KMS-11 (cell line): ENCODE measurements around the gene PHOX2A.

ENCODE experiments used
- H2AFZ ChIP-seq: fragments of 200-600 bp; sonication (generic); 2 replicates; pipeline ENCODE4 v1.6.1; 2016; ENCODE audit warnings: antibody characterized with exemption, mixed run types, low read depth
- H3K27ac ChIP-seq: fragments of 200-600 bp; sonication (generic); 2 replicates; pipeline ENCODE4 v1.6.1; 2016; ENCODE audit warnings: mild to moderate bottlenecking, mixed run types
- H3K27me3 ChIP-seq: fragments of 200-600 bp; sonication (generic); 2 replicates; pipeline ENCODE4 v1.6.1; 2017; ENCODE audit warnings: mild to moderate bottlenecking, low read depth, mixed run types, moderate library complexity; ENCODE audit not compliant: insufficient read depth
- H3K36me3 ChIP-seq: fragments of 200-600 bp; sonication (generic); 2 replicates; pipeline ENCODE4 v1.6.1; 2017; ENCODE audit warnings: mild to moderate bottlenecking, mixed run types; ENCODE audit not compliant: insufficient read depth
- H3K4me1 ChIP-seq: fragments of 200-600 bp; sonication (generic); 2 replicates; pipeline ENCODE4 v1.6.1; 2016; ENCODE audit warnings: mild to moderate bottlenecking, low read depth, mixed run types; ENCODE audit not compliant: poor library complexity, severe bottlenecking
- H3K4me2 ChIP-seq: fragments of 200-600 bp; sonication (generic); 2 replicates; pipeline ENCODE4 v1.7.0; 2016; ENCODE audit warnings: mild to moderate bottlenecking, mixed run types
- H3K4me3 ChIP-seq: fragments of 200-600 bp; sonication (generic); IDR thresholded peaks from 2 replicates; pipeline ENCODE4 v1.6.1; 2017; ENCODE audit warnings: low read depth, low read length, mixed read lengths; ENCODE audit not compliant: insufficient read depth
- H3K79me2 ChIP-seq: fragments of 200-600 bp; sonication (generic); 2 replicates; pipeline ENCODE4 v1.6.1; 2016; ENCODE audit warnings: low read depth, mixed run types; ENCODE audit not compliant: insufficient read depth
- H3K9ac ChIP-seq: fragments of 200-600 bp; sonication (generic); 2 replicates; pipeline ENCODE4 v1.6.1; 2016; ENCODE audit warnings: mild to moderate bottlenecking, mixed run types
- H4K20me1 ChIP-seq: fragments of 200-600 bp; sonication (generic); 2 replicates; pipeline ENCODE4 v1.6.1; 2016; ENCODE audit warnings: mild to moderate bottlenecking, mixed run types; ENCODE audit not compliant: insufficient read depth
- CTCF ChIP-seq: fragments of 200-600 bp; sonication (generic); conservative IDR thresholded peaks from 2 replicates; pipeline ENCODE4 v1.6.1; 2017; ENCODE audit warnings: low read depth, mild to moderate bottlenecking, antibody characterized with exemption, low read length, moderate library complexity, mixed read lengths

The PHOX2A gene

DNA sequence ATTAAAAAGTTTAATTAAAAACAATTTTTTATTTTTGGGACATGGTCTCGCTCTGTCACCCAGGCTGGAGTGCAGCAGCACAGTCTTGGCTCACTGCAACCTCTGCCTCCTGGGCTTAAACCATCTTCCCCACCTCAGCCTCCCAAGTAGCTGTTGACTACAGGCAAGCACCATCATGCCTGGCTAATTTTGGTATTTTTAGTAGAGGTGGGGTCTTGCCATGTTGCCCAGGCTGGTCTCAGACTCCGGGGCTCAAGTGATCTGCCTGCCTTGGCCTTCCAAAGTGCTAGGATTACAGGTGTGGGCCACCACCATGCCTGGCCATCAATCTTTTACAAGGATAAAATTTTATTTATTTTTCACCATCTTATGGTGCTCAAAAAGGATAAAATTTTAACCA is 43.3 kb upstream of the PHOX2A start:
- Histone ChIP-seq H3K79me2 (no peaks in the 10 kb centered on the region), H3K36me3 (no peaks in the 10 kb centered on the region), H2AFZ (no peak overlapping the region), H3K4me3 (no peak overlapping the region), H4K20me1 (no peaks in the 10 kb centered on the region), H3K4me1 (no peaks in the 10 kb centered on the region), H3K9ac (no peak overlapping the region), H3K4me2 (no peak overlapping the region), H3K27me3 (no peaks in the 10 kb centered on the region), H3K27ac (no peak overlapping the region)
- no peak for TF ChIP-seq CTCF

DNA sequence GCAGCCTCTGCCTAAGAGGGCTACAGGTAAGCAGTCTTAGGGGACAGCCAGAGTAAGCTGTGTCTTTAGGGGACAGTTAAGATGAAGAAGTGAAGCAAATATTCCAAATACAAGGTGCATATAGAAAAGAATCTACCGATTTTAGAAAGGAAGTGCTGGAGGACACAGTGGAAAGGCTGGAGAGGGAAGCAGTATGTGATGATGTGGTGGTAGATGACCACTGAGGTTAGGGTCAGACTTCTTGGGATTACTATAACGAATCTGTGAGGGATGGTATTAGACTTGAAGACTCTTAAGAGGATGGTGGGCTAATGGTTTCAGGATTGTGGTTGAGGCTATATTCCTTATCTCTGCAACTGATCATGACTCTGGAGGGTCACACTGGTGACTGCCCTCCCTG is 40.0 kb upstream of the PHOX2A start:
- Histone ChIP-seq H3K36me3 (no peaks in the 10 kb centered on the region), H4K20me1 (no peaks in the 10 kb centered on the region), H3K27me3 (no peaks in the 10 kb centered on the region), H3K27ac (no peak overlapping the region), H3K79me2 (no peaks in the 10 kb centered on the region), H3K4me2 (no peak overlapping the region), H3K9ac (no peak overlapping the region), H3K4me3 (no peak overlapping the region), H2AFZ (no peak overlapping the region), H3K4me1 (no peaks in the 10 kb centered on the region)
- TF ChIP-seq CTCF = no peak

GRCh38 chr11:72280726-72281315 is 36.8 kb upstream of the PHOX2A start:
- no peak overlapping the region for H3K4me3 ChIP-seq
- H3K79me2 ChIP-seq = no peaks in the 10 kb centered on the region
- H3K27ac ChIP-seq = no peak overlapping the region
- H3K4me1 ChIP-seq = no peaks in the 10 kb centered on the region
- H3K36me3 ChIP-seq = no peaks in the 10 kb centered on the region
- H4K20me1 ChIP-seq = no peaks in the 10 kb centered on the region
- no peak for TF ChIP-seq CTCF
- H3K27me3 ChIP-seq = no peaks in the 10 kb centered on the region
- no peak overlapping the region for H2AFZ ChIP-seq
- no peak overlapping the region for H3K4me2 ChIP-seq
- no peak overlapping the region for H3K9ac ChIP-seq

DNA sequence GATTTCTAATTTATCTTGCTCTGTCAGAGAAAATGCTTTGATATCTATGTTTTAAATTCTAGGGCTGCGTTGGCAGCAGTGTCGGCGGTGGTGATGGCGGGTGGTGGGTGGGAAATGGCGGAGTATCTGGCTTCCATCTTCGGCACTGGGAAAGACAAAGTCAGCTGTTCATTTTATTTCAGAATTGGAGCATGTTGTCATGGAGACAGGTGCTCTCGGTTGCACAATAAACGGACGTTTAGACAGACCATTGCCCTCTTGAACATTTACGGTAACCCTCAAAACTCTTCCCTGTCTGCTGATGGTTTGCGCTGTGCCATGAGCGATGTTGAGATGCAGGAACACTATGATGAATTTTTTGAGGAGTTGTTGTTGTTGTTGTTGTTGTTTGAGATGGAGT is 36.1 kb upstream of the PHOX2A start:
- H4K20me1 ChIP-seq = no peaks in the 10 kb centered on the region
- no peak overlapping the region for H3K9ac ChIP-seq
- no peaks in the 10 kb centered on the region for H3K36me3 ChIP-seq
- no peak overlapping the region for H3K27ac ChIP-seq
- H3K4me3 ChIP-seq = no peak overlapping the region
- no peaks in the 10 kb centered on the region for H3K4me1 ChIP-seq
- no peak overlapping the region for H3K4me2 ChIP-seq
- no peak overlapping the region for H2AFZ ChIP-seq
- TF ChIP-seq CTCF = no peak
- H3K79me2 ChIP-seq = no peaks in the 10 kb centered on the region
- no peaks in the 10 kb centered on the region for H3K27me3 ChIP-seq
